SJSA1 (cell line): ENCODE results near the gene DCP1B. TPM values are rescaled to one million over a fixed set of nuclear protein-coding genes. Genes with fewer than 3 reads are reported as not detected.

Experiments used
- DNase-seq, 2 experiments: peaks; one replicate each; pipeline ENCODE4 v3.0.0-alpha.2; 2015 to 2020; ENCODE audit warnings: low spot score in 2 of 2, low read depth in 1 of 2
- H3K27ac ChIP-seq: fragments of 250-450 bp; sonication (Bioruptor Pico); 2 replicates; pipeline ENCODE4 v1.5.1; 2020; ENCODE audit warnings: mild to moderate bottlenecking, moderate library complexity
- H3K27me3 ChIP-seq: fragments of 250-450 bp; sonication (Bioruptor Pico); replicated peaks from 2 replicates; pipeline ENCODE4 v1.5.1; 2020; ENCODE audit warnings: mild to moderate bottlenecking, moderate library complexity
- H3K36me3 ChIP-seq: fragments of 250-450 bp; sonication (Bioruptor Pico); 2 replicates; pipeline ENCODE4 v1.5.1; 2020; ENCODE audit warnings: mild to moderate bottlenecking
- H3K4me1 ChIP-seq: fragments of 250-450 bp; sonication (Bioruptor Pico); replicated peaks from 2 replicates; pipeline ENCODE4 v1.6.1; 2021; ENCODE audit warnings: mild to moderate bottlenecking
- H3K4me3 ChIP-seq: fragments of 250-450 bp; sonication (Bioruptor Pico); 2 replicates; pipeline ENCODE4 v1.5.1; 2020; ENCODE audit warnings: mild to moderate bottlenecking
- H3K9me3 ChIP-seq: fragments of 250-450 bp; sonication (Bioruptor Pico); replicated peaks from 2 replicates; pipeline ENCODE4 v1.5.1; 2020; ENCODE audit warnings: mild to moderate bottlenecking
- total RNA-seq: library from RNA; depleted of rRNA; stranded (reverse); fragments of >200 nt; shearing (Covaris generic); gene quantifications from 2 replicates; pipeline ENCODE4 v1.2.3, GENCODE V29; 2014

DCP1B gene
- total RNA-seq, 1 experiment from 2014 or later, result 17.8 TPM

DNA sequence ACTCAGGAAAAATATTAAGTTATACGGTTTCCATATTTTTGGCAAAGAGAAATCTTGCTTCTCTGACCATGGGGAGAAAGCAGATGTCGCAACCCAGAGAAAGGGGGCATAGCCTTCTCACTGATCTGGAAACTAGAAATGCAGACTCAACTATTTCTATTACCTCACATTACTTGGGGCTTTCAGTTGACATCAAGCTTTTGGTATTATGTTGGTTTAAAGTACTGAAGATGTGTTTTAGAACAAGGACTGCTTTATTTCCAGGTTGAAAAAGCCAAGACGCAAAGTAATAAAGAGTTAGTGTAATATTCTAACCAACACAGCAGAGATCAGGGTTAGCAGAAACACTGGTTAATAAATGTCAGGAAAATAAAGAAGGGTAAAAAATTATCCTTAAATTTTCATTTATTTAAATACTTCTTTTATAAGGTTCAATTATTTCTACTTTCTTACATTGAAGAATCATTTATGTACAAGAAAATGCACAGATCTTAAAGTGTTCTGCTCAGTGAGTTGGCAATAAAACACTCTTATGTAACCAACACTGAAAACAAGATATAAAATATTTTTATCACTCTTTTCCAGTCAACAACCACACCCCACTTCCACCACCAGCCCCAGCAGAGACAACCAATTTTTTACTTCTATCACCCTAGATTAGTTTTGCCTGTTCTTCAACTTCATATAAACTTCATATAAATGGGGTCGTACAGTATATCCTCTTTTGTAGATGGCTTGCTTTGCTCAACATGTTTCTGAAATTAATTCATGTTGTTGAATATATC, 26.0 kb downstream of the DCP1B start:
- DNase-seq, result no peak
- no peaks in the 10 kb centered on the region for H3K36me3 ChIP-seq
- H3K27ac ChIP-seq, result no peak overlapping the region
- H3K9me3 ChIP-seq, result no peaks in the 10 kb centered on the region
- no peak overlapping the region for H3K4me3 ChIP-seq
- no peaks in the 10 kb centered on the region for H3K27me3 ChIP-seq
- H3K4me1 ChIP-seq, result no peaks in the 10 kb centered on the region; the same call in 1 of the 2 replicates

GRCh38 chr12:1977588-1977987, 26.7 kb downstream of the DCP1B start:
- Histone ChIP-seq H3K27ac (no peak overlapping the region), H3K4me1 (peaks cover 6% of the 10 kb centered on the region), H3K4me3 (no peak overlapping the region), H3K36me3 (no peaks in the 10 kb centered on the region), H3K9me3 (no peaks in the 10 kb centered on the region), H3K27me3 (no peaks in the 10 kb centered on the region)
- DNase-seq, result no peak

- H3K9me3 ChIP-seq, result no peaks in the 10 kb centered on the region
- peaks cover 10% of the 10 kb centered on the region for H3K4me1 ChIP-seq
- no peak overlapping the region for H3K4me3 ChIP-seq
- H3K36me3 ChIP-seq, result no peaks in the 10 kb centered on the region
- H3K27me3 ChIP-seq, result no peaks in the 10 kb centered on the region
- DNase-seq, result no peak
- H3K27ac ChIP-seq, result no peak overlapping the region
Measured at GRCh38 chr12:1977109-1977508, 27.1 kb downstream of the DCP1B start.

DNA sequence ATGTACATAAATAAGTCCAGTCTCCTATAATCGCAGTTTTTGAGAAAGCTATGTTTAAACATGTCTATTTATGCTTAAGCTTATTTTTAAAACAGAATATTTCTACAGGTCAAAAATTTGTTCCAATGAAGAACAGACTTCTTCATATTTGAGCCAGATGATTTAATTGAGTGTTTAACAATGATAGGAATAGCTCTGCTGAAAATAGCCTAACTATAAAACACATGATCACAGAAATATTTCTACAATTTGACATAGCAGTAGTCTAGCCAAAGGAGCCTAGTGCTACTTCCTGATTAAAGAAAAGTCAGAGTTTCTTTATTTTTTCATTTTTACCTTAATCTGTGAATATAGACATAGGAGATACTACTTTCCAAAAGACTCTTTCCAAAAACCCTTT, 29.4 kb downstream of the DCP1B start:
- H3K36me3 ChIP-seq, result no peaks in the 10 kb centered on the region
- DNase-seq, result no peak
- H3K27ac ChIP-seq, result no peak overlapping the region
- H3K4me3 ChIP-seq, result no peak overlapping the region
- peaks cover 10% of the 10 kb centered on the region for H3K4me1 ChIP-seq
- H3K27me3 ChIP-seq, result no peaks in the 10 kb centered on the region
- H3K9me3 ChIP-seq, result no peaks in the 10 kb centered on the region

DNA sequence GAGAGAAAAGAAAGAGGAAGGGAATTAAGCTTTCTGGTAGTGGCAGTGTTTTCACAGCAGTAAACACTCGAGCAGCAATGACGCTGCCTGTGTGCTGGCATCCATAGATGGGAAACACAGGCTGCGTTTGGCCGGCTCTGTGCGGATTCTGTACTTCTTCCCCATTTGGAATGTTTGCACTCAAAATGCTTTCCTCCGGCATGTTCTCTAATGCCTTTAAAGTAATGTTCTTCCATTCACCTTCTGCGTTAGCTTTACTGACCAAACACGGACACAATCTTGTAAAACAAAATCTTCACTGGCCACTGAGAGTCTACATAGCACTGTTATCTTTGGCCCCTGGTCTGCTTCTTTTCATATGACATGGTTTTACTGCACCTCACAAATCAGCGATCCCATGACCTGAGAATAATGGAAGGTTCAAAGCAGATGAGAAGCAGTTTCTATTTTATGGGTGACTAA, 31.4 kb downstream of the DCP1B start:
- no peaks in the 10 kb centered on the region for H3K9me3 ChIP-seq
- H3K27ac ChIP-seq, result no peak overlapping the region
- DNase-seq, result peak in 1 of 2 experiments; percentile 19
- H3K4me1 ChIP-seq, result peaks cover 10% of the 10 kb centered on the region
- H3K27me3 ChIP-seq, result no peaks in the 10 kb centered on the region
- H3K4me3 ChIP-seq, result no peak overlapping the region
- no peaks in the 10 kb centered on the region for H3K36me3 ChIP-seq

GRCh38 chr12:1972260-1972659, 32.0 kb downstream of the DCP1B start:
- Histone ChIP-seq H3K27ac (no peak overlapping the region), H3K9me3 (no peaks in the 10 kb centered on the region), H3K4me1 (peaks cover 10% of the 10 kb centered on the region), H3K36me3 (no peaks in the 10 kb centered on the region), H3K4me3 (no peak overlapping the region), H3K27me3 (no peaks in the 10 kb centered on the region)
- no peak for DNase-seq

DNA sequence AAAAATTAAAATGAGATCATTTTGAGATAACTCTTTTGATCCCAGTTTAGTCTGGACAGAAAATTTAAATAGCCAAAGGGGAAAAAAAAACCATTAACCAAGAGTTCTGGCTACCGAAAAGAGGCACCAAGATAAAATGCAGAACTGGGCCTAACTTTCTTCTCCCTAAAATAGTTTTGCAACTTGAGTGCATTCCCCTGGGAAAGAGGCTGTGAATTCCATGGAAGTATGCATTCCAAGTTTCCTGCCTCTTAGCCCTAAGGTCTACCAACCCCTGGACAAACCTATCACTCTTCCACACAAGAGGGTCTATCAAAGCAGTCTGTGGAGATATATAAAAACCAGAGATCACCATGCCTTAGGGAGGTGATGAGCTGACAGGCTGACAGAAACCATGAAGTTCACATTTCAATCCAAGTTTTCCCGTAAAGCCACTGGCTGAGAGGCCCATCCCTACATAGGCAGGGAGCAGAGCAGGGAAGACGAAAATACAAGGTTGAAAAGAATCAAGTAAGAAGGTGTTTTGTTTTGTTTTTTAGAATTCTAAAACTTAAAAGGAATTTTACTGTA, 33.8 kb downstream of the DCP1B start:
- no peaks in the 10 kb centered on the region for H3K27me3 ChIP-seq
- no peaks in the 10 kb centered on the region for H3K9me3 ChIP-seq
- peaks cover 13% of the 10 kb centered on the region for H3K36me3 ChIP-seq
- DNase-seq, result no peak
- no peak overlapping the region for H3K27ac ChIP-seq
- H3K4me1 ChIP-seq, result peaks cover 10% of the 10 kb centered on the region
- H3K4me3 ChIP-seq, result no peak overlapping the region

- H3K9me3 ChIP-seq, result no peaks in the 10 kb centered on the region
- no peaks in the 10 kb centered on the region for H3K27me3 ChIP-seq
- H3K36me3 ChIP-seq, result peaks cover 24% of the 10 kb centered on the region
- no peaks in the 10 kb centered on the region for H3K4me1 ChIP-seq
- H3K4me3 ChIP-seq, result no peak overlapping the region
- DNase-seq, result no peak
- no peak overlapping the region for H3K27ac ChIP-seq
Measured at GRCh38 chr12:1966561-1967226, 37.6 kb downstream of the DCP1B start.

DNA sequence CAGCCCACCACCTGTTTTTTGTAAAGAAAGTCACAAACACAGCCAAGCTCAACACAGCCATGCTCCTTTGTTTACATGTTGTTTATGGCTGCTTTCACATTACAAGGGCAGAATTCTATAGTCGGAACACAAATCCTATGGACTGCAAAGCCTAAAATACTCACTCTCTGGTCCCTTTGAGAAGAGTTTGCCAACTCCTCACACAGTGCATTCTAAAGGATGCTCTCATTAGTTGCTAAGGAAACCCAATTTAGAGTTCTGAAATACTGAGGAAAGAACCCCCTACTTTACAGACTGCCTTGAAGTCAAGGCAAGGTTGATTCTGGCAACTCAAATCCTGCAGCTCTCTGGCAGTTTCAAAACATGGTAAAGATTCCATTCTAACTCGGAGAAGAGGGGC, 38.3 kb downstream of the DCP1B start:
- H3K4me3 ChIP-seq, result no peak overlapping the region
- H3K4me1 ChIP-seq, result no peaks in the 10 kb centered on the region
- peaks cover 28% of the 10 kb centered on the region for H3K36me3 ChIP-seq
- DNase-seq, result no peak
- H3K27me3 ChIP-seq, result no peaks in the 10 kb centered on the region
- H3K27ac ChIP-seq, result no peak overlapping the region
- H3K9me3 ChIP-seq, result no peaks in the 10 kb centered on the region

- Histone ChIP-seq H3K4me1 (no peaks in the 10 kb centered on the region), H3K36me3 (peaks cover 41% of the 10 kb centered on the region), H3K4me3 (no peak overlapping the region), H3K27ac (no peak overlapping the region), H3K27me3 (no peaks in the 10 kb centered on the region), H3K9me3 (no peaks in the 10 kb centered on the region)
- DNase-seq, result no peak
Measured at GRCh38 chr12:1962051-1963020, 41.9 kb downstream of the DCP1B start.

- no peak overlapping the region for H3K27ac ChIP-seq
- no peak overlapping the region for H3K4me3 ChIP-seq
- H3K9me3 ChIP-seq, result no peaks in the 10 kb centered on the region
- H3K36me3 ChIP-seq, result peaks cover 39% of the 10 kb centered on the region
- no peak for DNase-seq
- H3K4me1 ChIP-seq, result no peaks in the 10 kb centered on the region
- H3K27me3 ChIP-seq, result no peaks in the 10 kb centered on the region
Measured at GRCh38 chr12:1956716-1957115, 47.5 kb downstream of the DCP1B start.

- DNase-seq, result no peak
- no peaks in the 10 kb centered on the region for H3K27me3 ChIP-seq
- H3K4me3 ChIP-seq, result no peak overlapping the region
- no peaks in the 10 kb centered on the region for H3K9me3 ChIP-seq
- H3K27ac ChIP-seq, result no peak overlapping the region
- peaks cover 85% of the 10 kb centered on the region for H3K36me3 ChIP-seq
- H3K4me1 ChIP-seq, result no peaks in the 10 kb centered on the region
Measured at GRCh38 chr12:1949771-1950470, 54.3 kb downstream of the DCP1B start.

- no peak overlapping the region for H3K4me3 ChIP-seq
- H3K27ac ChIP-seq, result no peak overlapping the region
- no peak for DNase-seq
- H3K9me3 ChIP-seq, result no peaks in the 10 kb centered on the region
- no peaks in the 10 kb centered on the region for H3K27me3 ChIP-seq
- no peaks in the 10 kb centered on the region for H3K4me1 ChIP-seq
- peaks cover 81% of the 10 kb centered on the region for H3K36me3 ChIP-seq
Measured at GRCh38 chr12:1948883-1949282, 55.4 kb downstream of the DCP1B start.
